Thoracic aorta (tissue), 2 donors: ENCODE data around the gene POLR1D. TPM values are rescaled to one million over a fixed set of nuclear protein-coding genes. Genes with fewer than 3 reads are reported as not detected.
A peak's percentile ranks its signal among the peaks of the same experiment; 100 is the strongest.

ENCODE experiments used
- ATAC-seq: fragments of 150-250 bp; one replicate; pipeline ENCODE4 v1.8.0; 2017; ENCODE audit warnings: low read depth; ENCODE audit not compliant: insufficient number of reproducible peaks, low FRiP score
- DNase-seq: peaks from one replicate; pipeline ENCODE4 v3.0.0-alpha.2; 2020; ENCODE audit warnings: low spot score
- H3K27ac ChIP-seq, 2 donors: fragments of 200-600 bp; sonication (generic); 1 replicate in 1 of 2; 2 replicates in 1 of 2; pipeline ENCODE4 v1.5.1; 2016; ENCODE audit warnings: mild to moderate bottlenecking in 2 of 2, moderate library complexity in 2 of 2
- H3K27me3 ChIP-seq: fragments of 200-600 bp; sonication (generic); replicated peaks from 2 replicates; pipeline ENCODE4 v1.6.0; 2016; ENCODE audit warnings: mild to moderate bottlenecking; ENCODE audit not compliant: insufficient read depth
- H3K36me3 ChIP-seq: fragments of 200-600 bp; sonication (generic); one replicate; pipeline ENCODE4 v1.5.1; 2016
- H3K4me1 ChIP-seq, 2 donors: fragments of 200-600 bp; sonication (generic); 1 replicate in 1 of 2; 2 replicates in 1 of 2; pipeline versions ENCODE4 v1.5.1 to v1.6.0; 2016; ENCODE audit warnings: low read depth in 2 of 2, mild to moderate bottlenecking in 1 of 2; ENCODE audit not compliant: control insufficient read depth in 1 of 2
- H3K4me3 ChIP-seq: fragments of 200-600 bp; sonication (generic); 2 replicates; pipeline ENCODE4 v1.5.1; 2016; ENCODE audit warnings: mild to moderate bottlenecking
- H3K9me3 ChIP-seq: fragments of 200-600 bp; sonication (generic); 2 replicates; pipeline ENCODE4 v1.5.1; 2016
- CTCF ChIP-seq: fragments of 200-600 bp; sonication (generic); IDR thresholded peaks from one replicate; pipeline ENCODE4 v1.5.1; 2019; ENCODE audit warnings: antibody characterized with exemption
- total RNA-seq, 2 donors: library from RNA; depleted of rRNA; stranded (reverse); fragments of >200 nt; gene quantifications; one replicate each; pipeline versions ENCODE4 v1.1.0 to v1.2.3, GENCODE V29; 2016

POLR1D gene
- total RNA-seq, 2 donors from 2014 or later = 89.0 to 95.7 TPM

GRCh38 chr13:27601208-27601607 lies 20.5 kb upstream of the POLR1D start:
- no peak overlapping the region for H3K27ac ChIP-seq
- no peak for TF ChIP-seq CTCF
- H3K4me1 ChIP-seq = peaks cover 5 to 14% of the 10 kb centered on the region in 2 donors
- no peaks in the 10 kb centered on the region for H3K27me3 ChIP-seq
- H3K9me3 ChIP-seq = no peaks in the 10 kb centered on the region
- no peak overlapping the region for H3K4me3 ChIP-seq
- DNase-seq (no peak), ATAC-seq (no peak)
- H3K36me3 ChIP-seq = no peaks in the 10 kb centered on the region

GRCh38 chr13:27601803-27602202 lies 19.9 kb upstream of the POLR1D start:
- ATAC-seq (no peak), DNase-seq (no peak)
- H3K9me3 ChIP-seq = no peaks in the 10 kb centered on the region
- H3K27ac ChIP-seq = no peak overlapping the region
- H3K4me1 ChIP-seq = peaks cover 10 to 19% of the 10 kb centered on the region in 2 donors
- H3K27me3 ChIP-seq = no peaks in the 10 kb centered on the region
- H3K36me3 ChIP-seq = no peaks in the 10 kb centered on the region
- no peak for TF ChIP-seq CTCF
- H3K4me3 ChIP-seq = no peak overlapping the region

GRCh38 chr13:27605099-27605498 lies 16.6 kb upstream of the POLR1D start:
- DNase-seq (no peak), ATAC-seq (no peak)
- Histone ChIP-seq H3K27ac (no peak overlapping the region), H3K4me3 (no peak overlapping the region), H3K4me1 (peaks cover 21 to 33% of the 10 kb centered on the region in 2 donors), H3K36me3 (no peaks in the 10 kb centered on the region), H3K9me3 (no peaks in the 10 kb centered on the region), H3K27me3 (no peaks in the 10 kb centered on the region)
- no peak for TF ChIP-seq CTCF

- Histone ChIP-seq H3K9me3 (no peaks in the 10 kb centered on the region), H3K27me3 (no peaks in the 10 kb centered on the region), H3K4me3 (no peak overlapping the region), H3K27ac (no peak overlapping the region), H3K4me1 (peaks cover 19 to 35% of the 10 kb centered on the region in 2 donors), H3K36me3 (no peaks in the 10 kb centered on the region)
- DNase-seq = no peak
- no peak for ATAC-seq
- no peak for TF ChIP-seq CTCF
These were observed 16.0 kb upstream of the POLR1D start for GRCh38 chr13:27605610-27606200.

GRCh38 chr13:27607125-27607524 lies 14.6 kb upstream of the POLR1D start:
- no peaks in the 10 kb centered on the region for H3K36me3 ChIP-seq
- DNase-seq (no peak), ATAC-seq (peak; percentile 72)
- H3K27ac ChIP-seq = peak overlapping the region in 1 of 2 donors; percentile 14
- peaks cover 19 to 35% of the 10 kb centered on the region in 2 donors for H3K4me1 ChIP-seq
- no peaks in the 10 kb centered on the region for H3K9me3 ChIP-seq
- no peak overlapping the region for H3K4me3 ChIP-seq
- no peaks in the 10 kb centered on the region for H3K27me3 ChIP-seq
- no peak for TF ChIP-seq CTCF
